Left renal cortex interstitium (tissue), 4 donors: ENCODE data around the gene VWA8. TPM values are rescaled to one million over a fixed set of nuclear protein-coding genes. Genes with fewer than 3 reads are reported as not detected.

ENCODE experiments used
- DNase-seq, 4 donors: peaks; one replicate each; pipeline ENCODE4 v3.0.0-alpha.2; 2013; ENCODE audit warnings: low read depth in 4 of 4, low spot score in 2 of 4, missing footprints in 1 of 4
- polyA plus RNA-seq, 4 donors: library from polyadenylated mRNA; unstranded; fragments of 120-200 nt; gene quantifications; one replicate each; pipeline ENCODE4 v1.2.1, GENCODE V29; 2013; ENCODE audit not compliant: insufficient read length in 4 of 4

VWA8 gene
- polyA plus RNA-seq, 4 donors: 18.2 to 23.1 (median 19.5) TPM

DNA sequence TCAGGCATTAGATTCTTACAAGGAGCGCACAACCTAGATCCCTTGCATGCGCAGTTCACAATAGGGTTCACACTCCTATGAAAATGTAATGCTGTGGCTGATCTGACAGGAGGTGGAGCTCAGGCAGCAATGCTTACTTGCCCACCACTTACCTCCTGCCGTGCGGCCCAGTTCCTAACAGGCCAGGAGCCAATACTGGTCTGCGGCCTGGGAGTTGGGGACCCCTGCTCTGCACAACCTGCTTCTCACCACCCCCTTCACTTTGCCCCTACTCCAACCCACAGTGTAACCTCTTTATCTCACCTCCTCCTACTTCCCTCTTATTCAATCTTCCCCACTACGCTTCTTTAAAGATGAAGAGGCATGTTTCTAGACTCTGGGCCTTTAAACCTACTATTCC lies 263.3 kb downstream of the VWA8 start:
- DNase-seq: no peak

DNA sequence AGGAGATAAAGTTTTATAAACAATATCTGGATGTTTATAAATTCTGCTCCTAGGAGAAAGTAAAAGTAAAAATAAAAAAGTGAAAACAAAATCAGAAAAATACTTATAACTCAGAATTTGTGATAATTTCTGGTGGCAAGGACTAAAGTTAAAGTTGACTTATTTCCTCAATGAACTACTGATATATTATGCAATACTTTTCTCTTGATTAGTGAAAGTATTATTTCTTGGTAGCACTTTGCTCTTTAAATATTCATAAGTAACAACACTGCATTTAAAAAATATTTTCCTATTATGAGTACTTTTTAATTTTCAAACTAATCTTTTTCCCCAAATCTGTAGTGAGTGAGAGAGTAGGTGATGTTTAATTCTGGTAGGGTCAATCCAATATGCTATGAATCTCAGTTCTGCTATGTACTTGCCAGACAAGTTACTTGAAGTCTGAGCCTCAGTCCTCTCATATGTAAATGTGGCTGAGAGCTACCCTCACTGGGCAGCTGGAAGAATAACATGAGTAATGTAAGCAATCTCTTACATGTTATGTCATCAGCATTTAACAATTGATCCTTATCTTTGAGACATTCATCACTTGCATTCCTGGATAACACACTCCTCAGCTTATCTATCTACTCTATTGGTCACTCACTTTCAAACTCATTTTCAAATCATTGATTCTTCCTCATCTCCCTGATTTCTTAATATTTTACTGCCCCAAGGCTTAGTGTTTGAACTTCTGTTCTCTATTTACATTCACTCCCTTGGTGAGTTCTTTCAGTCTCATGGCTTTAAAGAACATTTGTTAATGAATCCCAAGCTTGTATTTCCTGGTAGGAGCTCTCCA lies 264.5 kb downstream of the VWA8 start:
- DNase-seq: no peak

- peak; percentile 69 to 83 (median 76) for DNase-seq
Measured at GRCh38 chr13:41694545-41695301, 266.2 kb downstream of the VWA8 start.

- no peak for DNase-seq
Measured at GRCh38 chr13:41693434-41693833, 267.5 kb downstream of the VWA8 start.

GRCh38 chr13:41691274-41691673 lies 269.6 kb downstream of the VWA8 start:
- DNase-seq: no peak

DNA sequence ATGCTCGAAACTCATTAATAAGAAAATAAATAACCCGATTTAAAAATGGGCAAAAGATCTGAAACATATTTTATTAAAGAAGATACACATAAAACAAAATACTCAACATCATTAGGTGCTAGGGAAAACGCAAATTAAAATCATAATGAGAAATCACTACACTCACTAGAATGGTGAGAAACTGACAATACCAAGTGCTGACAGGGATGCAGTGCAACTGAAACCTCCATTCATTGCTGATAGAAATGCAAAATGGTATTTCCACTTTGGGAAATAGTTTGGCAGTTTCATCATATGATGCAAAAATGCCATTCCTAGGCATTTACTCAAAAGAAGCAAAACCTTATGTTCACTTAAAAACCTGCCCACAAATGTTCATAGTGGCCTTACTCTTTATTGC lies 278.1 kb downstream of the VWA8 start:
- DNase-seq: no peak

DNA sequence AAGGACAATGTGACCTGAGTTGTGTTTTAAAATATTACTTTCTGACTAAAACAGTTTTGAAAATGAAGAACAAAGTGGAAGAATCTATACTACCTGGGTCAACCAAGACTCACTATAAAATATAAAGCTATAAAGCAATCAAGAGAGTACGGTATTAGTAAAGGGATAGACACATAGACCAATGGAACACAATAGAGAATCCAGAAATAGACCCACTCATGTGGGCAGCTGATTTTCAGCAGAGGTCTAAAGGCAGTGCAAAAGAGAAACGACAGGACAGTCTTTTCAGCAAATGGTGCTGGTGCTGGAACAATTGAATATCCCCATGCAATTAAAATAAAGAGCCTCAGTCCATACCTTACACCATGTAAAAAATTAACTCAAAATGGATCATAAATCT lies 278.9 kb downstream of the VWA8 start:
- no peak for DNase-seq

DNA sequence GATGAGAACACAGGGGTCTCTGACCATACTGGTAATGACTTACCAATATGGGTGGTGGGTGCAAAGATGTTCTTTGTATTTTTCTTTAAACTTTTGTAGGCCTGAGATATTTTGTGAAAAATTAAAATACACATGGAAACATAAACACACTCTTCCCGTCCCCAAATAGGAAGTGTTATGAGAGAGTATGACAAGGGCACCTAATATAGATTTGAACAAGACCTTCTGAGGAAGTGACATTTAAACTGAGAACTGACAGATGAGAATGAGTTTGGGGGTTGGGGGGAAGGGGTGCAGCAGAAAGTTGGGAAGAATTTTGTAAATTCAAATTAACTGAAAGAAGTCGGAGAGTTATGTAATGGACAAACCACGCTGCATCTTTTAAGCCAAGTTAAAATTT lies 279.3 kb downstream of the VWA8 start:
- DNase-seq: no peak

- DNase-seq: no peak
Measured at GRCh38 chr13:41680900-41681299, 280.0 kb downstream of the VWA8 start.

DNA sequence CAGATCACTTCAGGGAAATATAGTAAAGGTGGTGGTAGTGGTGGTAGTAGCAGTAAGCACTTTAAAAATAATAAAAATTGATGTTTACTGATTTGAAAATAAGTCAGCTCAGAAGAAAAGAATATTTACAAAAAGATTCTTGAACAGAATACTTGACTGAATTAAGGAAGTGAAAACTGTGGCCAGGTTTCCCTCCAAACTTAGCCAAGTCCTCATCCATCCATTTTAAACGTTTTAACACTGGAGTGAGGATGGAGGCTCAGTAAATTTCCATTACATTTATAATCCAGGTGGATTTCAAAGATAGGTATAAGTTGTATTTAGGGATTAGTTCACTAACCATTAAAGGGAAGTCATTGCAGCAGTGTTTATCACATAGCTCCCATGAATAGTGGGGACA lies 282.1 kb downstream of the VWA8 start:
- no peak for DNase-seq

DNA sequence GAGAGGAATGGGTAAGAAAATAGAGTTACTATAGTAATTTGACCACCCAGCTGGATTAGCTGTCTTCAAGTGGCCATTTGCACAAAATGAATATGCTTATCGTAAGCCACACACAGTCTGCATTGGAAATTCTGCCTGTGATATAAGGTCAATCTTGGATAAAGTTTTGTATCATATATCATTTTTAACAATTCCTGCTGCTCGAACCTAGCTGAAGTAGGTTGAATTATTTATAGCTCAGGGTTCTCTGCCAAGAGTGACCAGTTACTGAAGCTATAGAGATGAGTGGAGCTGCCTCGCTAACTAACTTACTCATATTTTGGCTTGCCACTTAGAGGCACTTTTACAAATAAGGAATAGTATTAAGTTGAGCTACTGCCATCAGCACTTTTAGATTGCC lies 282.7 kb downstream of the VWA8 start:
- no peak for DNase-seq

- DNase-seq: no peak
Measured at GRCh38 chr13:41675306-41675705, 285.6 kb downstream of the VWA8 start.

- no peak for DNase-seq
Measured at GRCh38 chr13:41674246-41674645, 286.7 kb downstream of the VWA8 start.

DNA sequence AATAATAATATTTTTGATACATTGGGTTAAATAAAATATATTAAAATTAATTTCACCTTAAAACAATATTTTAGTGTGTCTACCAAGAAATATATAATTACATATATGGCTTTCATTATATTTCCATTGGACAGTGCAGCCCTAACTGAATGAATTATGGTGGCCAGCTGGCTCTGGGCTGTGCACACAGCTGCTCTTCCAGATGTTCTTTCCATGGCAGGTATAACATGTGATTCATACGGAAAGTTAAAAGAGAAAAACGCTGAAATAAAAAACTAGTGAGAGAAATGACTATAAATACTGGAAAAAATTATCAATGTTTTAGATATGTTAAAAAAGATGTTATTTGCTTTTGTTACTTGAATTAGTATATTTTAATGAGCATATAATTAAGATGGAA lies 287.3 kb downstream of the VWA8 start:
- no peak for DNase-seq

DNA sequence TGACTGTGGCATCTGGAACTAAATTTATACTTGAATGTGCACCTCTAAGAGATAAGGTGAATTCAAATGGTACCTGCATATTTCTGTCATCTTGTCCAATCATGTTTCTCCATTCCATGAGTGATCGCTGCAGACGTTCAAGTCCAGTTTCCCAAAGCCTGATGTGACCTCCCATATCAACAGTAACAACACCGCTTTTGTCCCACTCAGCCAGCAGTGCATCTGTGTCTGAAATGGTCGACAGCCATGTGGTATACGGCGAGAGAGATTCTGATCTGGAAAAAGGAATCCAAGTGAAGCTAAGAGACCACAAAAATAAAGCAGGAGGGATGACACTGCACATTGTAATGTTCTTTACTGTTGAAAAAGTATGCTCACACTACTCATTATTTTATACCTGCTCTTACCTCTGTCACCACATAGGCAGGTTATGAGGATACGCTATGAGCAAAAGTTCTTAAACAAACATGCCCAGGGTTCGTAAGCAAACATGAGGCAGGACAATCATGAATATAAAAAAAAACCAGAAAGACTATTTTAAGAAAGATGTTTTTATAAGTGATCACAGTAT lies 290.0 kb downstream of the VWA8 start:
- DNase-seq: no peak

GRCh38 chr13:41668130-41668757 lies 292.7 kb downstream of the VWA8 start:
- peak; percentile 52 to 84 (median 60) for DNase-seq

- DNase-seq: no peak
Measured at GRCh38 chr13:41666644-41667043, 294.3 kb downstream of the VWA8 start.

DNA sequence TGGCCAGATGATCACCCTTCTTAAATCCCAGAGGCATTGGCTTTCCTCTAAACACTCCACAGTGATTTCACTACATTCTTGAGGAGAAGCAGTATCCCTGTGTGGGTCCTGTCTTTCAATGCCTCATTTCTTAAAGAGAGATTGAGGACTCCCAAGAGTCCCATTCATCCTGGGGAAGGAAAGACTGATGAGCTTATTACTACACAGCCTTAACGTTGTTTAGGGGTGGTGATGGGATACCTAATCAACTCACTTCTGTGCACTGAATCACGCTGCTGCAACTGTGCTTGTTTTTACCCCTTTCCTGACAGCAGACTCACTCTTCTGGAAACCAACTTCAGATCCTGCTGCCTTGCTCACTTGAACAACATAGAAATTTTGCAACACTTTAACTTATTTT lies 300.5 kb downstream of the VWA8 start:
- no peak for DNase-seq

- DNase-seq: no peak
Measured at GRCh38 chr13:41658057-41658661, 302.8 kb downstream of the VWA8 start.

DNA sequence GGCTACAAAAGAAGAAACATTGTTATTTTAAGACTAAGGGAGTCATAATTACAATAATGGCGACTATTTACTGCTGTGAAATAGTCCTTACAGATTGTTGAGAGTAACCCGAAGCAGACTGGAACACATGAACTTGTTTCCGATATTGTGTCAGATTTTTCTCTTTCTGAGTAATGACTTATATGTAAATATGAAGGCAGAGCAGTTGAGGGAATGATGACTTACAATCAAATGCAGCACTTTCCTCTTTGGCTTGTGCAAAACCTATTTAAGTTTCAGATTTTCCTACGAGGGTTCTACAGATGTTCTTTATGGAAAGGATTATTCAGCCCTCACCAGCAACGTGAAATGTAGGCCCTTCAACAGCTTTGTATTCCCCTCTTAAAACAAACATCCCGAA lies 304.9 kb downstream of the VWA8 start:
- no peak for DNase-seq

- DNase-seq: no peak
Measured at GRCh38 chr13:41654796-41655195, 306.1 kb downstream of the VWA8 start.
